DOHH2 (cell line): ENCODE data around the gene ELP4.

Experiments
- H3F3A ChIP-seq: fragments of 200-600 bp; sonication (generic), shearing (Covaris generic); 2 replicates; pipeline ENCODE4 v1.6.0; 2016; ENCODE audit warnings: antibody characterized with exemption, mild to moderate bottlenecking; ENCODE audit not compliant: control insufficient read depth, insufficient read depth
- H3K27ac ChIP-seq: fragments of 200-600 bp; sonication (generic); 2 replicates; pipeline ENCODE4 v1.5.1; 2014; ENCODE audit warnings: low read depth, mild to moderate bottlenecking, low read length, moderate library complexity
- H3K27me3 ChIP-seq: fragments of 200-600 bp; sonication (generic); 2 replicates; pipeline ENCODE4 v1.6.1; 2014; ENCODE audit warnings: mild to moderate bottlenecking, low read length, mixed read lengths; ENCODE audit not compliant: control insufficient read depth
- H3K36me3 ChIP-seq: fragments of 200-600 bp; sonication (generic); 2 replicates; pipeline ENCODE4 v1.6.1; 2014; ENCODE audit warnings: mild to moderate bottlenecking, low read length, moderate library complexity, mixed read lengths; ENCODE audit not compliant: control insufficient read depth
- H3K4me1 ChIP-seq: fragments of 200-600 bp; sonication (generic); 2 replicates; pipeline ENCODE4 v1.6.1; 2014; ENCODE audit warnings: mild to moderate bottlenecking, low read length, mixed read lengths; ENCODE audit not compliant: control insufficient read depth
- H3K4me2 ChIP-seq: fragments of 200-600 bp; sonication (generic); 2 replicates; pipeline ENCODE4 v1.6.0; 2014; ENCODE audit warnings: mild to moderate bottlenecking, low read length, moderate library complexity
- H3K4me3 ChIP-seq: fragments of 200-600 bp; sonication (generic); 2 replicates; pipeline ENCODE4 v1.5.1; 2014; ENCODE audit warnings: mild to moderate bottlenecking, low read length, mixed read lengths
- H3K79me2 ChIP-seq: fragments of 200-600 bp; sonication (generic); 2 replicates; pipeline ENCODE4 v1.6.1; 2014; ENCODE audit warnings: mild to moderate bottlenecking, low read length, mixed read lengths; ENCODE audit not compliant: control insufficient read depth
- H3K9me2 ChIP-seq: fragments of 200-600 bp; sonication (generic); replicated peaks from 2 replicates; pipeline ENCODE4 v1.6.1; 2014; ENCODE audit warnings: mild to moderate bottlenecking, low read length, mixed read lengths; ENCODE audit not compliant: control insufficient read depth
- H3K9me3 ChIP-seq: fragments of 200-600 bp; sonication (generic); 2 replicates; pipeline ENCODE4 v1.6.1; 2014; ENCODE audit warnings: antibody characterized with exemption, low read length, mixed read lengths; ENCODE audit not compliant: control insufficient read depth, insufficient read depth
- H4K20me1 ChIP-seq: fragments of 200-600 bp; sonication (generic); 2 replicates; pipeline ENCODE4 v1.6.0; 2014; ENCODE audit warnings: low read depth, mild to moderate bottlenecking, antibody characterized with exemption, low read length, moderate library complexity; ENCODE audit not compliant: control insufficient read depth, insufficient read depth
- EZH2phosphoT487 ChIP-seq: fragments of 200-600 bp; sonication (generic); IDR thresholded peaks from 2 replicates; pipeline ENCODE4 v1.6.1; 2017; ENCODE audit warnings: borderline replicate concordance, mild to moderate bottlenecking, antibody characterized with exemption, low read length, moderate library complexity, mixed read lengths
- TF ChIP-seq, protein P1 (sequence below): fragments of 200-600 bp; sonication (generic); IDR thresholded peaks from one replicate; pipeline ENCODE4 v1.5.1; 2014; ENCODE audit warnings: antibody characterized with exemption, mild to moderate bottlenecking, low read depth, low read length; ENCODE audit not compliant: poor library complexity, severe bottlenecking

ELP4 gene

DNA sequence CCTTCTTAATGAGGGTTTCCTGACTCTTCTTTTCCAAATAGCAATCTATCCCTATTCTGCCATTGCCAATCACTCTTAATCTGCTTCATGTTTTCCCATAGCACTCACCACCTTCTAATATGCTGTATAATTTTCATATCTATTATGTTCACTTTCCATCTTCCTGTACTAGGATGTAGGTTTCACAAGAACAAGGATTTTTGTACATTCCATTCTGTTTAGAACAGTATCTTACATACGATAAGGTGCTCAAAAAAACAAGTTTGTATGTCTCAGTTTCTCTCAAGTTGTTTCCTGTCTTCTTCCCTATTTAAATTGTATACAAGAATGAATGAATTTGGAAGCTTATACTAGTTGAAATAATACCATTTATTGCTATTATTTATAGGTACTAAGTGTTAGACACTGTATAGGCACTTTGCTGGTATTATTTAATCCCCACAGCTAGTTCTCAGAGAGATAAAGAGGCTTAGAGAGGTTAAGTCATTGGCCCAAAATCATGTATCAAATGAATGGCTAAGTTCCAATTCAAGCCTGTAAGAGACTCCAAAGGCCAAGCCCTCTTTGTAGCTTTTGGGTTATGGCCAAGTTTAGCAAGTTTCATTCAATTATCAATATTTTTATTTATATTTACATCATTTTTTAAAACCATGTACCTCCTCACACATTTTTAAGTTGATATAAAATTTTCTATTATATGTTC is 166.9 kb downstream of the ELP4 start:
- no peak overlapping the region for H3K4me2 ChIP-seq
- no peaks in the 10 kb centered on the region for H3K36me3 ChIP-seq

DNA sequence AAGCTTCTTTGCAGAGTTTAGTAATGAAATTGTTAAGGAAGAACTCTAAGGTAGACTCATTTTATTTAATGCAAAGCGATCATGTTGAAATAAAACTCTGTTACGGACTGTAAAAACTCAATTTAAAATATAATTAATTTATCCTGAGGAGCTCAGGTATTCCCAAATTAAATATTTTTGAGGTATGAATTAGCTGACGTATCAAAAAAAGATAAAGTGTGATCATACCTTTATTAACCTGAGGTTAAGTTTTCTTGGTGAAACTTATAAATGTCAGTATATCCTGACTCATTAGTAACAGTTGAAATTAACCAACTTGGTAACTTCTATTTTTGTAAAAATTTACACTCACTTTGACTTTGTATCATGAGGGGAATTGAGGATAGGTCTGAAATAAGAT is 171.2 kb downstream of the ELP4 start:
- H3F3A ChIP-seq: no peaks in the 10 kb centered on the region
- H3K79me2 ChIP-seq: no peaks in the 10 kb centered on the region
- no peak overlapping the region for H3K27ac ChIP-seq
- no peaks in the 10 kb centered on the region for H3K9me2 ChIP-seq
- H3K27me3 ChIP-seq: no peaks in the 10 kb centered on the region
- TF ChIP-seq EZH2phosphoT487: no peak
- TF ChIP-seq, protein P1, sequence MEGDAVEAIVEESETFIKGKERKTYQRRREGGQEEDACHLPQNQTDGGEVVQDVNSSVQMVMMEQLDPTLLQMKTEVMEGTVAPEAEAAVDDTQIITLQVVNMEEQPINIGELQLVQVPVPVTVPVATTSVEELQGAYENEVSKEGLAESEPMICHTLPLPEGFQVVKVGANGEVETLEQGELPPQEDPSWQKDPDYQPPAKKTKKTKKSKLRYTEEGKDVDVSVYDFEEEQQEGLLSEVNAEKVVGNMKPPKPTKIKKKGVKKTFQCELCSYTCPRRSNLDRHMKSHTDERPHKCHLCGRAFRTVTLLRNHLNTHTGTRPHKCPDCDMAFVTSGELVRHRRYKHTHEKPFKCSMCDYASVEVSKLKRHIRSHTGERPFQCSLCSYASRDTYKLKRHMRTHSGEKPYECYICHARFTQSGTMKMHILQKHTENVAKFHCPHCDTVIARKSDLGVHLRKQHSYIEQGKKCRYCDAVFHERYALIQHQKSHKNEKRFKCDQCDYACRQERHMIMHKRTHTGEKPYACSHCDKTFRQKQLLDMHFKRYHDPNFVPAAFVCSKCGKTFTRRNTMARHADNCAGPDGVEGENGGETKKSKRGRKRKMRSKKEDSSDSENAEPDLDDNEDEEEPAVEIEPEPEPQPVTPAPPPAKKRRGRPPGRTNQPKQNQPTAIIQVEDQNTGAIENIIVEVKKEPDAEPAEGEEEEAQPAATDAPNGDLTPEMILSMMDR: no peak
- no peak overlapping the region for H3K4me3 ChIP-seq
- no peaks in the 10 kb centered on the region for H3K36me3 ChIP-seq
- H3K4me1 ChIP-seq: no peaks in the 10 kb centered on the region
- H3K4me2 ChIP-seq: no peak overlapping the region
- H3K9me3 ChIP-seq: no peaks in the 10 kb centered on the region
- H4K20me1 ChIP-seq: no peaks in the 10 kb centered on the region

More for the DNA sequence above, 166.9 kb downstream of the ELP4 start:
- TF ChIP-seq EZH2phosphoT487: no peak
- TF ChIP-seq, protein P1: no peak
- H3K79me2 ChIP-seq: no peaks in the 10 kb centered on the region
- H3K27me3 ChIP-seq: no peaks in the 10 kb centered on the region
- no peak overlapping the region for H3K4me3 ChIP-seq
- no peaks in the 10 kb centered on the region for H4K20me1 ChIP-seq
- no peak overlapping the region for H3K27ac ChIP-seq
- H3K9me2 ChIP-seq: no peaks in the 10 kb centered on the region
- H3F3A ChIP-seq: no peaks in the 10 kb centered on the region
- H3K4me1 ChIP-seq: no peaks in the 10 kb centered on the region
- H3K9me3 ChIP-seq: no peaks in the 10 kb centered on the region

DNA sequence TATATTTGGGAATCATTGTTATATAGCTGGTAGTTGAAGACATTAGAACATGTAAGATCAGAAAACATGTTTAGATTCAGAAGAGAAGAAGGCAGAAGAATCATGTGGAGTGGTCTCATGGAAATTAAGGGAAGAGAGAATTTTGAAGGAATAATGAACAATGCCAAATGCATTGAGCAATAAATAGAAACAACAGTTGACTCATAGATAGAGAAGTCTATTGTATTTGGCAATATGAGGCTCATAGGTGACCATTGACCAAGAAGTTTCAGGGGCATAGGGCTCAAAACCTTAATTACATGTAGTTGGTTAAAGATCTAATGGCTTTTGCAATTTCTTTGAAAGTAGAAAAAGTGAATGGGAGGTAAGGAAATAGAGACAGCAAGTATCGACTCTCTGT is 177.7 kb downstream of the ELP4 start:
- Histone ChIP-seq H3K79me2 (no peaks in the 10 kb centered on the region), H3F3A (no peaks in the 10 kb centered on the region), H3K9me3 (no peaks in the 10 kb centered on the region), H3K4me1 (no peaks in the 10 kb centered on the region), H3K4me2 (no peak overlapping the region), H3K4me3 (no peak overlapping the region), H3K36me3 (no peaks in the 10 kb centered on the region), H3K9me2 (no peaks in the 10 kb centered on the region), H4K20me1 (no peaks in the 10 kb centered on the region), H3K27me3 (no peaks in the 10 kb centered on the region), H3K27ac (no peak overlapping the region)
- TF ChIP-seq EZH2phosphoT487: no peak
- TF ChIP-seq, protein P1: no peak
